ENCODE measurements around the gene FHIT. TPM values are rescaled to one million over a fixed set of nuclear protein-coding genes. Genes with fewer than 3 reads are reported as not detected.

Gene FHIT
- total RNA-seq, 4 donors from 2014 or later = 3.5 to 17.0 (median 16.7) TPM

- H3K27ac ChIP-seq = no peak overlapping the region
- no peaks in the 10 kb centered on the region for H3K4me1 ChIP-seq
- no peaks in the 10 kb centered on the region for H3K36me3 ChIP-seq
- H3K9me3 ChIP-seq = no peaks in the 10 kb centered on the region
- no peak for DNase-seq
- no peaks in the 10 kb centered on the region for H3K27me3 ChIP-seq
- TF ChIP-seq, protein P1, sequence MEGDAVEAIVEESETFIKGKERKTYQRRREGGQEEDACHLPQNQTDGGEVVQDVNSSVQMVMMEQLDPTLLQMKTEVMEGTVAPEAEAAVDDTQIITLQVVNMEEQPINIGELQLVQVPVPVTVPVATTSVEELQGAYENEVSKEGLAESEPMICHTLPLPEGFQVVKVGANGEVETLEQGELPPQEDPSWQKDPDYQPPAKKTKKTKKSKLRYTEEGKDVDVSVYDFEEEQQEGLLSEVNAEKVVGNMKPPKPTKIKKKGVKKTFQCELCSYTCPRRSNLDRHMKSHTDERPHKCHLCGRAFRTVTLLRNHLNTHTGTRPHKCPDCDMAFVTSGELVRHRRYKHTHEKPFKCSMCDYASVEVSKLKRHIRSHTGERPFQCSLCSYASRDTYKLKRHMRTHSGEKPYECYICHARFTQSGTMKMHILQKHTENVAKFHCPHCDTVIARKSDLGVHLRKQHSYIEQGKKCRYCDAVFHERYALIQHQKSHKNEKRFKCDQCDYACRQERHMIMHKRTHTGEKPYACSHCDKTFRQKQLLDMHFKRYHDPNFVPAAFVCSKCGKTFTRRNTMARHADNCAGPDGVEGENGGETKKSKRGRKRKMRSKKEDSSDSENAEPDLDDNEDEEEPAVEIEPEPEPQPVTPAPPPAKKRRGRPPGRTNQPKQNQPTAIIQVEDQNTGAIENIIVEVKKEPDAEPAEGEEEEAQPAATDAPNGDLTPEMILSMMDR (IDR thresholded peaks at IDR 0.05) = no peak
- TF ChIP-seq POLR2A (IDR thresholded peaks at IDR 0.05) = no peak
- H3K4me3 ChIP-seq = no peak overlapping the region
Observed at GRCh38 chr3:60178931-60179653, 1072.2 kb downstream of the FHIT start.

DNA sequence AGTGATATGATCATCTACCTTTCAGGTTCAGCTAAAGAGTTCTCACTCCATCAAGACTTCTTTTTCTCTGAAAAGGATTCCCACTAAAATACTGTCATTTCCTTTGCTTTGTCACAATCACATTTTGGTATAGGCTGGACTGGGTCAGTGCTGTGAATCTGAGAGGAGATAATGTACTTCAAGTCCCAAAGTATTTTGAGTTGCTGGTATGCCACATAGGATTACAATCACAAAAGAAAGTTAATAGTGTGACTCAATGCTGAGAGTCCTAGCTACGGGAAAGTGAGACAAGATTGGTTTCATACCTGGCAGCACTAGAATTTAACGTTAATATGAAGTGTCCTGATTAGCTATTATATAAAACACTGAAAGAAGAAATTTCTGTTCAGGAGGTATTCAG is 1073.5 kb downstream of the FHIT start:
- no peaks in the 10 kb centered on the region for H3K4me1 ChIP-seq
- H3K4me3 ChIP-seq = no peak overlapping the region
- no peaks in the 10 kb centered on the region for H3K36me3 ChIP-seq
- TF ChIP-seq POLR2A (IDR thresholded peaks at IDR 0.05) = no peak
- TF ChIP-seq, protein P1 (IDR thresholded peaks at IDR 0.05) = no peak
- H3K27ac ChIP-seq = no peak overlapping the region
- DNase-seq = no peak
- no peaks in the 10 kb centered on the region for H3K9me3 ChIP-seq
- H3K27me3 ChIP-seq = no peaks in the 10 kb centered on the region

- no peak overlapping the region for H3K4me3 ChIP-seq
- TF ChIP-seq, protein P1 (IDR thresholded peaks at IDR 0.05) = no peak
- H3K27me3 ChIP-seq = no peaks in the 10 kb centered on the region
- no peaks in the 10 kb centered on the region for H3K4me1 ChIP-seq
- H3K9me3 ChIP-seq = no peaks in the 10 kb centered on the region
- H3K36me3 ChIP-seq = no peaks in the 10 kb centered on the region
- DNase-seq = no peak
- no peak overlapping the region for H3K27ac ChIP-seq
Observed at GRCh38 chr3:60176614-60177013, 1074.6 kb downstream of the FHIT start.

GRCh38 chr3:60175680-60176079 is 1075.6 kb downstream of the FHIT start:
- no peaks in the 10 kb centered on the region for H3K4me1 ChIP-seq
- no peaks in the 10 kb centered on the region for H3K9me3 ChIP-seq
- no peak for DNase-seq
- H3K36me3 ChIP-seq = no peaks in the 10 kb centered on the region
- H3K4me3 ChIP-seq = no peak overlapping the region
- H3K27ac ChIP-seq = no peak overlapping the region
- TF ChIP-seq, protein P1 (IDR thresholded peaks at IDR 0.05) = no peak
- no peak for TF ChIP-seq POLR2A (IDR thresholded peaks at IDR 0.05)
- H3K27me3 ChIP-seq = no peaks in the 10 kb centered on the region

DNA sequence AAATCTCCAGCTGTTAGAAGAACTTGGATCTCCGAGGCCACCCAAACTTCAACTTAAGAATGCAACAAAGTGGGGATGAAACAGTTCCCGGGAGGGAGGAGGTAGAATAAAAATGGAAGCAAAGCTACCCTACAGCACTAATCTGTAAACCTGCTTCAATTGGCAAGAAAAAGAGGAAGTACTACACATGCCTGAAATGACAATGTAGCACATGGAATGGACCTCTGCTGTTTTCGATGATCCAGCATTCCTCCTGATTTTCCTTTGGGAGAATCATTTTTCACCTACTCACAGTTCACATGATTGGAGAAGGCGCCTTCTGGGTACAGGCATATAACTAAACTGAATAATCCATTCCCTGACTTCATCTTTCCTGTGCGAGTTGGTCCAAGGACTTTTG is 1081.5 kb downstream of the FHIT start:
- H3K4me3 ChIP-seq = no peak overlapping the region
- H3K9me3 ChIP-seq = no peaks in the 10 kb centered on the region
- DNase-seq = no peak
- no peaks in the 10 kb centered on the region for H3K27me3 ChIP-seq
- TF ChIP-seq, protein P1 (IDR thresholded peaks at IDR 0.05) = no peak
- TF ChIP-seq POLR2A (IDR thresholded peaks at IDR 0.05) = no peak
- no peaks in the 10 kb centered on the region for H3K4me1 ChIP-seq
- no peak overlapping the region for H3K27ac ChIP-seq
- H3K36me3 ChIP-seq = no peaks in the 10 kb centered on the region

Measured in Peyer's patch (tissue), 4 donors.